Vagina (tissue), 2 donors: Measurements from ENCODE around the gene LRRC70.

ENCODE experiments used
- POLR2A ChIP-seq, 2 donors: fragments of 450-650 bp; IDR thresholded peaks; one replicate each; pipeline ENCODE4 v1.6.1; 2017; ENCODE audit warnings: antibody characterized with exemption in 2 of 2, mild to moderate bottlenecking in 2 of 2, moderate library complexity in 2 of 2
- POLR2AphosphoS5 ChIP-seq, 2 donors: sonication (generic); formaldehyde crosslinking; IDR thresholded peaks; one replicate each; pipeline ENCODE4 v1.9.0; 2017; ENCODE audit warnings: antibody characterized with exemption in 2 of 2, mild to moderate bottlenecking in 2 of 2, low read depth in 1 of 2; ENCODE audit not compliant: insufficient read depth in 1 of 2
- TF ChIP-seq, protein P1 (sequence below), 3 experiments: fragments of 450-650 bp in 2 of 3; fragments of 200-600 bp in 1 of 3; sonication (generic) in 1 of 3; IDR thresholded peaks; one replicate each; pipeline ENCODE4 v1.5.1; 2017 to 2019; ENCODE audit warnings: antibody characterized with exemption in 3 of 3, mild to moderate bottlenecking in 2 of 3, moderate library complexity in 2 of 3

- no peak for TF ChIP-seq POLR2A (IDR thresholded peaks at IDR 0.05)
- TF ChIP-seq, protein P1, sequence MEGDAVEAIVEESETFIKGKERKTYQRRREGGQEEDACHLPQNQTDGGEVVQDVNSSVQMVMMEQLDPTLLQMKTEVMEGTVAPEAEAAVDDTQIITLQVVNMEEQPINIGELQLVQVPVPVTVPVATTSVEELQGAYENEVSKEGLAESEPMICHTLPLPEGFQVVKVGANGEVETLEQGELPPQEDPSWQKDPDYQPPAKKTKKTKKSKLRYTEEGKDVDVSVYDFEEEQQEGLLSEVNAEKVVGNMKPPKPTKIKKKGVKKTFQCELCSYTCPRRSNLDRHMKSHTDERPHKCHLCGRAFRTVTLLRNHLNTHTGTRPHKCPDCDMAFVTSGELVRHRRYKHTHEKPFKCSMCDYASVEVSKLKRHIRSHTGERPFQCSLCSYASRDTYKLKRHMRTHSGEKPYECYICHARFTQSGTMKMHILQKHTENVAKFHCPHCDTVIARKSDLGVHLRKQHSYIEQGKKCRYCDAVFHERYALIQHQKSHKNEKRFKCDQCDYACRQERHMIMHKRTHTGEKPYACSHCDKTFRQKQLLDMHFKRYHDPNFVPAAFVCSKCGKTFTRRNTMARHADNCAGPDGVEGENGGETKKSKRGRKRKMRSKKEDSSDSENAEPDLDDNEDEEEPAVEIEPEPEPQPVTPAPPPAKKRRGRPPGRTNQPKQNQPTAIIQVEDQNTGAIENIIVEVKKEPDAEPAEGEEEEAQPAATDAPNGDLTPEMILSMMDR (IDR thresholded peaks at IDR 0.05), result no peak
- no peak for TF ChIP-seq POLR2AphosphoS5 (IDR thresholded peaks at IDR 0.05; ENCODE audit: insufficient read depth in 1 of 2, low read depth in 1 of 2)
Measured at GRCh38 chr5:62607615-62608014, 29.0 kb downstream of the LRRC70 start.
